Activated naive CD4-positive, alpha-beta T cell treated with anti-CD3 and anti-CD28 coated beads, Interleukin-2, amount 50 U/mL, for 72 hours (primary cell): Measurements from ENCODE around the gene ZMYND15. TPM values are rescaled to one million over a fixed set of nuclear protein-coding genes. Genes with fewer than 3 reads are reported as not detected.

Experiments
- ATAC-seq, 2 donors: fragments of 150-1000 bp; cut with Tn5 transposase; 2 replicates each; pipeline ENCODE4 v1.10.0; 2021; ENCODE audit warnings: mild to moderate bottlenecking in 2 of 2, moderate library complexity in 2 of 2
- DNase-seq, 2 donors: peaks; one replicate each; pipeline ENCODE4 v3.0.0; 2021 to 2022; ENCODE audit warnings: low spot score in 2 of 2
- H3K27ac Mint-ChIP-seq, 2 donors: one replicate each; pipeline ENCODE4 v1.8.0; 2022; ENCODE audit warnings: mild to moderate bottlenecking in 2 of 2, mixed read lengths in 2 of 2
- H3K36me3 Mint-ChIP-seq, 2 donors: one replicate each; pipeline ENCODE4 v1.8.0; 2022; ENCODE audit warnings: mixed read lengths in 2 of 2
- H3K9me3 Mint-ChIP-seq, 2 donors: one replicate each; pipeline ENCODE4 v1.8.0; 2022; ENCODE audit warnings: mixed read lengths in 2 of 2
- total RNA-seq, 2 donors: library from RNA; stranded (reverse); gene quantifications; one replicate each; pipeline ENCODE4 v1.2.3, GENCODE V29; 2022

ZMYND15 gene
- total RNA-seq, 2 donors from 2014 or later: 0.29 to 0.36 TPM

- no peaks in the 10 kb centered on the region for H3K9me3 Mint-ChIP-seq
- peak within 1 kb of the TSS in 1 of 2 donors; percentile 87 for H3K27ac Mint-ChIP-seq
- H3K36me3 Mint-ChIP-seq: no peaks in the 10 kb centered on the region
- no peak for DNase-seq
- ATAC-seq: no peak
Observed at GRCh38 chr17:4788807-4789700, 49.4 kb downstream of the ZMYND15 start, which contains the start of gene GLTPD2. Gene GLTPD2 (plus strand): TSS chr17:4788964. CDS start chr17:4789012, 48 bp downstream.

GRCh38 chr17:4789701-4789950, 50.0 kb downstream of the ZMYND15 start:
- Mint-ChIP-seq H3K36me3 (no peaks in the 10 kb centered on the region), H3K27ac (peak overlapping the region in 1 of 2 donors; percentile 87), H3K9me3 (no peaks in the 10 kb centered on the region)
- DNase-seq: no peak
- no peak for ATAC-seq

- DNase-seq (peak; percentile 85 to 88), ATAC-seq (peak; percentile 84 to 89)
- Mint-ChIP-seq H3K27ac (peak overlapping the region; percentile 47 to 87), H3K9me3 (no peaks in the 10 kb centered on the region), H3K36me3 (no peaks in the 10 kb centered on the region)
Observed at GRCh38 chr17:4789951-4790704, 50.5 kb downstream of the ZMYND15 start.

GRCh38 chr17:4790705-4791088, 51.1 kb downstream of the ZMYND15 start:
- no peaks in the 10 kb centered on the region for H3K9me3 Mint-ChIP-seq
- no peaks in the 10 kb centered on the region for H3K36me3 Mint-ChIP-seq
- H3K27ac Mint-ChIP-seq: peak overlapping the region; percentile 47 to 87
- DNase-seq: no peak
- ATAC-seq: no peak

GRCh38 chr17:4795168-4795567, 55.5 kb downstream of the ZMYND15 start:
- H3K36me3 Mint-ChIP-seq: peaks cover 9 to 10% of the 10 kb centered on the region in 2 donors
- ATAC-seq (no peak), DNase-seq (no peak)
- H3K27ac Mint-ChIP-seq: peak overlapping the region; percentile 94 to 99
- no peaks in the 10 kb centered on the region for H3K9me3 Mint-ChIP-seq

Other genes with a start within 250 kb of the ZMYND15 start
- under 1 TPM; 0.16 to 0.64 TPM for gene SPNS2, start 241.0 kb upstream of the ZMYND15 start, total RNA-seq
- gene MYBBP1A, start 184.4 kb upstream of the ZMYND15 start, total RNA-seq: 10 to 100 TPM; 62.3 to 71.3 TPM
- gene GGT6, start 179.3 kb upstream of the ZMYND15 start, total RNA-seq: not detected
- not detected for gene SMTNL2, start 155.3 kb upstream of the ZMYND15 start, total RNA-seq
- gene ALOX15, start 98.2 kb upstream of the ZMYND15 start, total RNA-seq: under 1 TPM in 1 of 2 donors, not detected in 1; 0.14 TPM
- gene PELP1, start 35.7 kb upstream of the ZMYND15 start, total RNA-seq: 100 to 1,000 TPM in 1 of 2 donors, 10 to 100 TPM in 1; 99.1 to 126 TPM
- gene ARRB2, start 29.2 kb upstream of the ZMYND15 start, total RNA-seq: 100 to 1,000 TPM; 209 to 271 TPM
- gene MED11, start 8.4 kb upstream of the ZMYND15 start, total RNA-seq: 10 to 100 TPM; 22.8 to 24.5 TPM
- 1 to 10 TPM; 4.9 to 6.1 TPM for gene CXCL16, start 95 bp downstream of the ZMYND15 start, total RNA-seq
- not detected for gene TM4SF5, start 32.1 kb downstream of the ZMYND15 start, total RNA-seq
- gene VMO1, start 46.5 kb downstream of the ZMYND15 start, total RNA-seq: under 1 TPM in 1 of 2 donors, not detected in 1; 0.50 TPM
- gene GLTPD2, start 49.1 kb downstream of the ZMYND15 start, total RNA-seq: not detected
- 100 to 1,000 TPM; 133 to 135 TPM for gene PSMB6, start 56.3 kb downstream of the ZMYND15 start, total RNA-seq
- gene PLD2, start 67.3 kb downstream of the ZMYND15 start, total RNA-seq: 10 to 100 TPM; 23.6 to 31.4 TPM
- 10 to 100 TPM; 83.0 to 84.9 TPM for gene MINK1, start 93.5 kb downstream of the ZMYND15 start, total RNA-seq
- gene C17orf107, start 159.7 kb downstream of the ZMYND15 start, total RNA-seq: 1 to 10 TPM in 1 of 2 donors, under 1 TPM in 1; 0.59 to 2.9 TPM
- gene CHRNE, start 163.3 kb downstream of the ZMYND15 start, total RNA-seq: under 1 TPM in 1 of 2 donors, not detected in 1; 0.27 TPM
- not detected for gene GP1BA, start 192.4 kb downstream of the ZMYND15 start, total RNA-seq
- gene SLC25A11, start 200.2 kb downstream of the ZMYND15 start, total RNA-seq: 10 to 100 TPM; 69.4 to 89.1 TPM
- gene RNF167, start 200.4 kb downstream of the ZMYND15 start, total RNA-seq: 100 to 1,000 TPM; 188 to 241 TPM
- 1,000 to 10,000 TPM; 1,929 to 1,966 TPM for gene PFN1, start 208.7 kb downstream of the ZMYND15 start, total RNA-seq
- 10 to 100 TPM; 32.1 to 47.9 TPM for gene ENO3, start 211.3 kb downstream of the ZMYND15 start, total RNA-seq
- gene SPAG7, start 228.0 kb downstream of the ZMYND15 start, total RNA-seq: 10 to 100 TPM; 70.3 to 94.6 TPM
- 10 to 100 TPM; 66.2 to 82.3 TPM for gene CAMTA2, start 247.8 kb downstream of the ZMYND15 start, total RNA-seq